GM23338 (cell line): Measurements from ENCODE around the gene ZCCHC8. TPM values are rescaled to one million over a fixed set of nuclear protein-coding genes. Genes with fewer than 3 reads are reported as not detected.

ENCODE experiments used
- ATAC-seq: fragments of 200-7000 bp; cut with Tn5 transposase; 3 replicates; pipeline ENCODE4 v1.9.1; 2020
- DNase-seq: peaks from one replicate; pipeline ENCODE4 v3.0.0-alpha.2; 2015; ENCODE audit warnings: low spot score
- H2AFZ ChIP-seq: fragments of 200-600 bp; sonication (generic); 2 replicates; pipeline ENCODE4 v1.8.0; 2016; ENCODE audit warnings: antibody characterized with exemption, mild to moderate bottlenecking, moderate library complexity
- H3F3A ChIP-seq: fragments of 200-600 bp; sonication (generic); replicated peaks from 2 replicates; pipeline ENCODE4 v1.8.0; 2017; ENCODE audit warnings: antibody characterized with exemption, mixed run types, low read depth
- H3K27ac ChIP-seq: fragments of 200-600 bp; sonication (generic); 2 replicates; pipeline ENCODE4 v1.6.1; 2016; ENCODE audit warnings: low read depth
- H3K27me3 ChIP-seq: fragments of 200-600 bp; sonication (generic); 2 replicates; pipeline ENCODE4 v1.8.0; 2016; ENCODE audit warnings: mild to moderate bottlenecking, mixed run types, moderate library complexity; ENCODE audit not compliant: insufficient read depth
- H3K36me3 ChIP-seq: fragments of 200-600 bp; sonication (generic); 2 replicates; pipeline ENCODE4 v1.8.0; 2016; ENCODE audit warnings: mild to moderate bottlenecking; ENCODE audit not compliant: insufficient read depth
- H3K4me1 ChIP-seq: fragments of 200-600 bp; sonication (generic); 2 replicates; pipeline ENCODE4 v1.8.0; 2016; ENCODE audit warnings: mild to moderate bottlenecking, moderate library complexity; ENCODE audit not compliant: insufficient read depth
- H3K4me2 ChIP-seq: fragments of 200-600 bp; sonication (generic); 2 replicates; pipeline ENCODE4 v1.7.1; 2017; ENCODE audit warnings: mixed run types
- H3K4me3 ChIP-seq: fragments of 200-600 bp; sonication (generic); 2 replicates; pipeline ENCODE4 v1.6.1; 2016; ENCODE audit warnings: mixed run types
- H3K79me2 ChIP-seq: fragments of 200-600 bp; sonication (generic); replicated peaks from 2 replicates; pipeline ENCODE4 v1.8.0; 2017; ENCODE audit warnings: mild to moderate bottlenecking; ENCODE audit not compliant: insufficient read depth
- H3K9me2 ChIP-seq: fragments of 200-600 bp; sonication (generic); 2 replicates; pipeline ENCODE4 v1.8.0; 2017; ENCODE audit not compliant: insufficient read depth
- H4K20me1 ChIP-seq: fragments of 200-600 bp; sonication (generic); replicated peaks from 2 replicates; pipeline ENCODE4 v1.8.0; 2017; ENCODE audit warnings: mild to moderate bottlenecking; ENCODE audit not compliant: insufficient read depth
- H3K27ac Mint-ChIP-seq: 2 replicates; pipeline ENCODE4 v1.8.0; 2020; ENCODE audit warnings: inconsistent platforms, mild to moderate bottlenecking, moderate library complexity, mixed read lengths
- H3K27me3 Mint-ChIP-seq: 3 replicates; pipeline ENCODE4 v1.8.0; 2022; ENCODE audit warnings: low read depth, mild to moderate bottlenecking, moderate library complexity, mixed read lengths, inconsistent platforms; ENCODE audit not compliant: insufficient read depth, poor library complexity
- H3K36me3 Mint-ChIP-seq: 3 replicates; pipeline ENCODE4 v1.8.0; 2021; ENCODE audit warnings: low read depth, mild to moderate bottlenecking, inconsistent platforms, moderate library complexity, mixed read lengths
- H3K4me1 Mint-ChIP-seq: 3 replicates; pipeline ENCODE4 v1.8.0; 2020; ENCODE audit warnings: mild to moderate bottlenecking, inconsistent platforms, mixed read lengths
- H3K4me3 Mint-ChIP-seq: 3 replicates; pipeline ENCODE4 v1.8.0; 2021; ENCODE audit warnings: moderate library complexity, mild to moderate bottlenecking, inconsistent platforms, mixed read lengths
- H3K9me3 Mint-ChIP-seq: 3 replicates; pipeline ENCODE4 v1.8.0; 2020; ENCODE audit warnings: moderate library complexity, mild to moderate bottlenecking, inconsistent platforms, mixed read lengths
- CREB1 ChIP-seq: fragments of 250-450 bp; sonication (Bioruptor Pico); IDR thresholded peaks from 2 replicates; pipeline ENCODE4 v1.5.0; 2020; ENCODE audit warnings: low read depth, mild to moderate bottlenecking, moderate library complexity
- EZH2 ChIP-seq: fragments of 200-600 bp; sonication (generic); IDR thresholded peaks from one replicate; pipeline ENCODE4 v1.8.0; 2017; ENCODE audit warnings: antibody characterized with exemption, mild to moderate bottlenecking, low read depth; ENCODE audit not compliant: unreplicated experiment
- POLR2AphosphoS5 ChIP-seq: IDR thresholded peaks from 2 replicates; pipeline ENCODE4 v1.6.1; 2016; ENCODE audit warnings: antibody characterized with exemption, low read depth
- ZNF331 ChIP-seq: fragments of 250-450 bp; sonication (Bioruptor Pico); IDR thresholded peaks from 2 replicates; pipeline ENCODE4 v1.5.0; 2020; ENCODE audit warnings: low read depth, mild to moderate bottlenecking, moderate library complexity
- ZNF462 ChIP-seq: fragments of 250-450 bp; sonication (Bioruptor Pico); IDR thresholded peaks from 2 replicates; pipeline ENCODE4 v1.5.0; 2020; ENCODE audit warnings: mild to moderate bottlenecking, moderate library complexity
- polyA plus RNA-seq: library from polyadenylated mRNA; unstranded; fragments of >200 nt; fragmentation: Nextera tagmentation; extraction: Ambion mirVana; gene quantifications from 2 replicates; pipeline ENCODE4 v1.2.1, GENCODE V29; 2016
- total RNA-seq: library from RNA; depleted of rRNA; stranded (reverse); fragments of >200 nt; shearing (Covaris generic); gene quantifications from 2 replicates; pipeline ENCODE4 v1.2.3, GENCODE V29; 2014
- TF ChIP-seq, protein P1 (sequence below): IDR thresholded peaks from one replicate; pipeline ENCODE4 v1.6.1; 2018; ENCODE audit warnings: antibody characterized with exemption; ENCODE audit not compliant: unreplicated experiment
- TF ChIP-seq, protein P2 (sequence below): IDR thresholded peaks from 2 replicates; pipeline ENCODE4 v1.6.1; 2016; ENCODE audit warnings: antibody characterized with exemption

Gene ZCCHC8
- total and polyA plus RNA-seq, 2 experiments from 2014 or later = 23.9 to 39.0 TPM

GRCh38 chr12:122481861-122482260 is 18.9 kb downstream of the ZCCHC8 start (continued):
- TF ChIP-seq ZNF462 (no peak), EZH2 (no peak)
- TF ChIP-seq, protein P1, sequence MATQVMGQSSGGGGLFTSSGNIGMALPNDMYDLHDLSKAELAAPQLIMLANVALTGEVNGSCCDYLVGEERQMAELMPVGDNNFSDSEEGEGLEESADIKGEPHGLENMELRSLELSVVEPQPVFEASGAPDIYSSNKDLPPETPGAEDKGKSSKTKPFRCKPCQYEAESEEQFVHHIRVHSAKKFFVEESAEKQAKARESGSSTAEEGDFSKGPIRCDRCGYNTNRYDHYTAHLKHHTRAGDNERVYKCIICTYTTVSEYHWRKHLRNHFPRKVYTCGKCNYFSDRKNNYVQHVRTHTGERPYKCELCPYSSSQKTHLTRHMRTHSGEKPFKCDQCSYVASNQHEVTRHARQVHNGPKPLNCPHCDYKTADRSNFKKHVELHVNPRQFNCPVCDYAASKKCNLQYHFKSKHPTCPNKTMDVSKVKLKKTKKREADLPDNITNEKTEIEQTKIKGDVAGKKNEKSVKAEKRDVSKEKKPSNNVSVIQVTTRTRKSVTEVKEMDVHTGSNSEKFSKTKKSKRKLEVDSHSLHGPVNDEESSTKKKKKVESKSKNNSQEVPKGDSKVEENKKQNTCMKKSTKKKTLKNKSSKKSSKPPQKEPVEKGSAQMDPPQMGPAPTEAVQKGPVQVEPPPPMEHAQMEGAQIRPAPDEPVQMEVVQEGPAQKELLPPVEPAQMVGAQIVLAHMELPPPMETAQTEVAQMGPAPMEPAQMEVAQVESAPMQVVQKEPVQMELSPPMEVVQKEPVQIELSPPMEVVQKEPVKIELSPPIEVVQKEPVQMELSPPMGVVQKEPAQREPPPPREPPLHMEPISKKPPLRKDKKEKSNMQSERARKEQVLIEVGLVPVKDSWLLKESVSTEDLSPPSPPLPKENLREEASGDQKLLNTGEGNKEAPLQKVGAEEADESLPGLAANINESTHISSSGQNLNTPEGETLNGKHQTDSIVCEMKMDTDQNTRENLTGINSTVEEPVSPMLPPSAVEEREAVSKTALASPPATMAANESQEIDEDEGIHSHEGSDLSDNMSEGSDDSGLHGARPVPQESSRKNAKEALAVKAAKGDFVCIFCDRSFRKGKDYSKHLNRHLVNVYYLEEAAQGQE = no peak
- TF ChIP-seq, protein P2, sequence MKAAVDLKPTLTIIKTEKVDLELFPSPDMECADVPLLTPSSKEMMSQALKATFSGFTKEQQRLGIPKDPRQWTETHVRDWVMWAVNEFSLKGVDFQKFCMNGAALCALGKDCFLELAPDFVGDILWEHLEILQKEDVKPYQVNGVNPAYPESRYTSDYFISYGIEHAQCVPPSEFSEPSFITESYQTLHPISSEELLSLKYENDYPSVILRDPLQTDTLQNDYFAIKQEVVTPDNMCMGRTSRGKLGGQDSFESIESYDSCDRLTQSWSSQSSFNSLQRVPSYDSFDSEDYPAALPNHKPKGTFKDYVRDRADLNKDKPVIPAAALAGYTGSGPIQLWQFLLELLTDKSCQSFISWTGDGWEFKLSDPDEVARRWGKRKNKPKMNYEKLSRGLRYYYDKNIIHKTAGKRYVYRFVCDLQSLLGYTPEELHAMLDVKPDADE = no peak

GRCh38 chr12:122480753-122481152 is 20.0 kb downstream of the ZCCHC8 start:
- ATAC-seq (no peak), DNase-seq (no peak)
- Mint-ChIP-seq H3K27ac (no peak overlapping the region), H3K4me1 (no peaks in the 10 kb centered on the region), H3K36me3 (peaks cover 82% of the 10 kb centered on the region), H3K9me3 (no peaks in the 10 kb centered on the region), H3K4me3 (no peak overlapping the region), H3K27me3 (no peaks in the 10 kb centered on the region)
- H3K4me1 ChIP-seq = no peaks in the 10 kb centered on the region
- peaks cover 81% of the 10 kb centered on the region for H3K36me3 ChIP-seq
- H3K4me2 ChIP-seq = no peak overlapping the region
- H3K9me2 ChIP-seq = no peaks in the 10 kb centered on the region
- no peaks in the 10 kb centered on the region for H3K27me3 ChIP-seq
- TF ChIP-seq POLR2AphosphoS5 (no peak), ZNF331 (no peak), CREB1 (no peak)
- TF ChIP-seq, protein P1 = no peak
- TF ChIP-seq, protein P2 = no peak
- peaks cover 17% of the 10 kb centered on the region for H4K20me1 ChIP-seq
- H3K79me2 ChIP-seq = peaks cover 6% of the 10 kb centered on the region; the same call in 1 of the 2 replicates
- no peak overlapping the region for H3K4me3 ChIP-seq
- no peak overlapping the region for H2AFZ ChIP-seq
- H3K27ac ChIP-seq = no peak overlapping the region
- 0 out of 2 replicates have a peak, but pooled peaks cover 4% of the 10 kb centered on the region for H3F3A ChIP-seq
